ENCODE results near the gene SAP25. TPM values are rescaled to one million over a fixed set of nuclear protein-coding genes. Genes with fewer than 3 reads are reported as not detected.
A peak's percentile ranks its signal among the peaks of the same experiment; 100 is the strongest.
"Not testable (repeated sequence)": the region's sequence is repeated elsewhere in the genome, so short reads cannot be mapped to it uniquely, and the experiment has no call there.

The SAP25 gene
- total RNA-seq, 1 donor from 2014 or later, result 24.1 TPM

GRCh38 chr7:100566018-100566531 is 7.6 kb downstream of the SAP25 start:
- ATAC-seq (ENCODE audit: low read depth), result no peak
- Mint-ChIP-seq H3K36me3 (ENCODE audit: low read depth) (peaks cover 3% of the 10 kb centered on the region), H3K4me3 (no peak overlapping the region), H3K9me3 (no peaks in the 10 kb centered on the region), H3K4me1 (peaks cover 34% of the 10 kb centered on the region), H3K27ac (no peak overlapping the region), H3K27me3 (no peaks in the 10 kb centered on the region)
- DNase-seq, result no peak
- POLR2A ChIA-PET, result interaction anchor here (0.6 to 2.8 kb wide), 4 partner anchors 19 to 81 kb away, joined by 4 to 31 read pairs (median 10); partner anchors contain the start of genes FBXO24 and LRCH4
- TF ChIP-seq CTCF (IDR thresholded peaks at IDR 0.05), result no peak
- CTCF ChIA-PET, result interaction anchor here (2.9 kb wide), 1 partner anchor 23 kb away, joined by 24 read pairs; no protein-coding TSS in a partner anchor
- intact Hi-C loops (cut with micrococcal nuclease), result no loop called here

DNA sequence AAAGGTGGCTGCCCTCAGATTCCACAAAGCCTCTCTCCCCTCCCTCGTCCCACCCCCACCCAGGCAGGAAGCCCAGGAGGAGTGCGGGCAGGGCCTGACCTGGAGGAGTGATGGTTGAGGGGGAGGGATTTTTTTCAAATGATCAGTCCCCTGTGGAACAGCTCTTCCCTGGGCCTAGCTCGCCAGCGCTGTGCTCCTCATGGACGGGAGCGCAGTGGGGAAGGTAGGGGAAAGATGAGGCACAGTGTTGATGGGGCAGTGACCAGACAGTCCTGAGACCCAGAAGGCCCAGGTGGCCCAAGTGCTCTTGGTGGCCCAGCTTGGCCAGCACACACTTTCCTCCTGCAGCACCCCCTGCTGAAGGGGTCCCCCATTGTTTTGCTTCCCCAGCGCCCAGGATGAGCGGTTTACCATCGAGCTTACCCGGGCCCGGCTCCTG is 8.5 kb downstream of the SAP25 start:
- H3K27me3 Mint-ChIP-seq, result no peaks in the 10 kb centered on the region
- intact Hi-C loops (cut with micrococcal nuclease), result loop anchor here (2.0 kb wide), 1 partner anchor 62 kb away; no protein-coding TSS in a partner anchor
- POLR2A ChIA-PET, result interaction anchor here (2.8 kb wide), 1 partner anchor 20 kb away, joined by 31 read pairs; the partner anchor contains the start of genes FBXO24 and LRCH4

DNA sequence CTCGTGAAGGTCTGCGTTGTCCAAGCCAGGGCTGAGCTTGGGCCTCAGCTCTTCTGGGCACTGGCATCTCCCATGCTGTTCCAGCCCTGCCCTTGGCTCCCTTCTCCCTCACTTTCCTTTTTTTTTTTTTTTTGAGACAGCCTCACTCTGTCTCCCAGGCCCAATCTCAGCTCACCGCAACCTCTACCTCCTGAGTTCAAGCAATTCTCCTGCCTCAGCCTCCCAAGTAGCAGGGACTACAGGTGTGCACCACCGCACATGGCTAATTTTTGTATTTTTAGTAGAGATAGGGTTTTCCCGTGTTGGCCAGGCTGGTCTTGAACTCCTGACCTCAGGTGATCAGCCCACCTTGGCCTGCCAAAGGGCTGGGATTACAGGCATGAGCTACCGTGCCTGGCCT is 9.3 kb downstream of the SAP25 start:
- not testable (repeated sequence) for H3K36me3 Mint-ChIP-seq (ENCODE audit: low read depth); DNase-seq; H3K27me3 Mint-ChIP-seq; ATAC-seq (ENCODE audit: low read depth); H3K27ac Mint-ChIP-seq; H3K4me3 Mint-ChIP-seq; H3K9me3 Mint-ChIP-seq
- intact Hi-C loops (cut with micrococcal nuclease), result loop anchor here (1.0 to 2.0 kb wide), 6 partner anchors 24 to 288 kb away; partner anchors contain the start of gene SLC12A9
- ChIA-PET POLR2A (interaction anchor here (0.7 to 2.8 kb wide), 3 partner anchors 20 to 141 kb away, joined by 3 to 31 read pairs (median 4); partner anchors contain the start of genes FBXO24, LRCH4 and POP7), CTCF (interaction anchor here (0.9 to 3.1 kb wide), 13 partner anchors 18 to 288 kb away, joined by 3 to 24 read pairs (median 4); partner anchors contain the start of genes FBXO24, LRCH4, POP7 and SLC12A9)
- peaks cover 27% of the 10 kb centered on the region for H3K4me1 Mint-ChIP-seq

More for the DNA sequence above, 8.5 kb downstream of the SAP25 start:
- Mint-ChIP-seq H3K36me3 (ENCODE audit: low read depth) (peaks cover 3% of the 10 kb centered on the region), H3K27ac (no peak overlapping the region), H3K9me3 (no peaks in the 10 kb centered on the region), H3K4me1 (peaks cover 28% of the 10 kb centered on the region), H3K4me3 (no peak overlapping the region)
- ATAC-seq (ENCODE audit: low read depth) (no peak), DNase-seq (no peak)
- CTCF ChIA-PET, result interaction anchor here (0.6 to 3.1 kb wide), 7 partner anchors 18 to 141 kb away, joined by 3 to 24 read pairs (median 6); partner anchors contain the start of genes FBXO24, LRCH4 and POP7
- TF ChIP-seq CTCF (IDR thresholded peaks at IDR 0.05), result no peak

GRCh38 chr7:100563809-100564400 is 9.8 kb downstream of the SAP25 start:
- Mint-ChIP-seq H3K4me3 (no peak overlapping the region), H3K36me3 (ENCODE audit: low read depth) (peaks cover 3% of the 10 kb centered on the region), H3K27me3 (no peaks in the 10 kb centered on the region), H3K9me3 (no peaks in the 10 kb centered on the region), H3K4me1 (peaks cover 25% of the 10 kb centered on the region), H3K27ac (no peak overlapping the region)
- TF ChIP-seq CTCF (IDR thresholded peaks at IDR 0.05), result peak; percentile 90
- ATAC-seq (ENCODE audit: low read depth) (peak; percentile 78), DNase-seq (peak; percentile 79)
- CTCF ChIA-PET, result interaction anchor here (0.9 to 3.1 kb wide), 14 partner anchors 15 to 288 kb away, joined by 3 to 24 read pairs (median 4); partner anchors contain the start of genes FBXO24, LRCH4, POP7 and SLC12A9
- intact Hi-C loops (cut with micrococcal nuclease), result loop anchor here (1.0 to 2.0 kb wide), 6 partner anchors 24 to 288 kb away; partner anchors contain the start of gene SLC12A9
- POLR2A ChIA-PET, result interaction anchor here (0.5 to 2.8 kb wide), 4 partner anchors 21 to 233 kb away, joined by 3 to 31 read pairs (median 4); partner anchors contain the start of genes FBXO24, LRCH4 and POP7

GRCh38 chr7:100563100-100563564 is 10.6 kb downstream of the SAP25 start:
- POLR2A ChIA-PET, result interaction anchor here (0.5 to 2.8 kb wide), 2 partner anchors 22 to 232 kb away, joined by 3 to 31 read pairs; partner anchors contain the start of genes FBXO24 and LRCH4
- H3K4me1 Mint-ChIP-seq, result peaks cover 19% of the 10 kb centered on the region
- peaks cover 3% of the 10 kb centered on the region for H3K36me3 Mint-ChIP-seq (ENCODE audit: low read depth)
- CTCF ChIA-PET, result interaction anchor here (0.9 to 3.1 kb wide), 7 partner anchors 14 to 289 kb away, joined by 3 to 24 read pairs (median 9); partner anchors contain the start of genes FBXO24, LRCH4 and SLC12A9
- no peaks in the 10 kb centered on the region for H3K27me3 Mint-ChIP-seq
- intact Hi-C loops (cut with micrococcal nuclease), result no loop called here
- H3K9me3 Mint-ChIP-seq, result no peaks in the 10 kb centered on the region
- DNase-seq (no peak), ATAC-seq (ENCODE audit: low read depth) (no peak)
- no peak overlapping the region for H3K4me3 Mint-ChIP-seq
- no peak overlapping the region for H3K27ac Mint-ChIP-seq
- TF ChIP-seq CTCF (IDR thresholded peaks at IDR 0.05), result no peak
